NB4 (cell line): Measurements from ENCODE around the gene TNRC18.

Experiments
- POLR2A ChIP-seq: IDR thresholded peaks from 2 replicates; pipeline ENCODE4 v1.6.1; 2011; ENCODE audit warnings: mild to moderate bottlenecking; ENCODE audit not compliant: insufficient read length; ENCODE audit errors: extremely low read depth
- TF ChIP-seq, protein P1 (sequence below): IDR thresholded peaks from one replicate; pipeline ENCODE4 v1.5.1; 2012; ENCODE audit warnings: low read depth, low read length

DNA sequence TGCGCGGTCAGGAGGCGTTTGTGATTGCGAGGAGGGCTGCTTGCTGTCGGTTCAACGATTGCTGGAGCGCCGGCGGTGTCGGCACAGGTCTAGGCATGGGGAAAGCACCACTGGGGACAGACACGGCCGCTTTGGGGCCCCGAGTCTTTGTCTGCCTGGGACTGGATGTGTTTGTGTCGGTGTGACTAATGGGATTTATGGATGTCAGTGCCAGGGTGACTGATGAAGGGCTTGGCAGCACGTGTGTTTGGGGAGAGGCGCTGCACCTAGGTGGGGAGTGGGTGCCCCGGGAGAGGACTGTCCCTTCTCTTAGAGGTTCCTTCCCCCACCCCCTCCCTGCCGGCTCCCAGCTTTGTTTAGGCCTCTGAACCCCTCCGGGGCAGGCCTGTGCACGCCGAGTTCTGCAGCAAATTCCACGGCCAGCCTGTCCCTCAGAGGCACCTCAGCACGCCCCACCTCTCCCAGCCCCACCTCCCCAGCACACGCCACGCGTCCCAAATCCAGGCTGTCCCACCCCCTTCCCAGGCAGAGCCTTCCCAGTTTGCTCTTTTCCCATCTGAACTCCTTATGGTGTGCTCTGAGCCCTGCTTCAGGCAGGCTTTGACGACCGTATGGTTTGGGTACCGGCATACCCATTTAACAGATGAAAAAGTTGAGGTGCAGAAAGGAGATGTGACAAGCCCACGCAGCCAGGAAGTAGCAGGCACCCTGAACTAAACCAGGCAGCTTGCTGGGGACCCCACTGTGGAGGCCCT is 6.4 kb upstream of the TNRC18 start:
- TF ChIP-seq, protein P1, sequence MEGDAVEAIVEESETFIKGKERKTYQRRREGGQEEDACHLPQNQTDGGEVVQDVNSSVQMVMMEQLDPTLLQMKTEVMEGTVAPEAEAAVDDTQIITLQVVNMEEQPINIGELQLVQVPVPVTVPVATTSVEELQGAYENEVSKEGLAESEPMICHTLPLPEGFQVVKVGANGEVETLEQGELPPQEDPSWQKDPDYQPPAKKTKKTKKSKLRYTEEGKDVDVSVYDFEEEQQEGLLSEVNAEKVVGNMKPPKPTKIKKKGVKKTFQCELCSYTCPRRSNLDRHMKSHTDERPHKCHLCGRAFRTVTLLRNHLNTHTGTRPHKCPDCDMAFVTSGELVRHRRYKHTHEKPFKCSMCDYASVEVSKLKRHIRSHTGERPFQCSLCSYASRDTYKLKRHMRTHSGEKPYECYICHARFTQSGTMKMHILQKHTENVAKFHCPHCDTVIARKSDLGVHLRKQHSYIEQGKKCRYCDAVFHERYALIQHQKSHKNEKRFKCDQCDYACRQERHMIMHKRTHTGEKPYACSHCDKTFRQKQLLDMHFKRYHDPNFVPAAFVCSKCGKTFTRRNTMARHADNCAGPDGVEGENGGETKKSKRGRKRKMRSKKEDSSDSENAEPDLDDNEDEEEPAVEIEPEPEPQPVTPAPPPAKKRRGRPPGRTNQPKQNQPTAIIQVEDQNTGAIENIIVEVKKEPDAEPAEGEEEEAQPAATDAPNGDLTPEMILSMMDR, result no peak
- no peak for TF ChIP-seq POLR2A
